Upper lobe of right lung (tissue), 1 donor: Measurements from ENCODE around the gene HS1BP3. TPM values are rescaled to one million over a fixed set of nuclear protein-coding genes. Genes with fewer than 3 reads are reported as not detected.

Experiments used
- ATAC-seq: fragments of 200-7000 bp; cut with Tn5 transposase; one replicate; pipeline ENCODE4 v1.9.1; 2020; ENCODE audit warnings: mild to moderate bottlenecking, moderate library complexity
- DNase-seq: peaks from one replicate; pipeline ENCODE4 v3.0.0-alpha.2; 2020
- H3K27ac ChIP-seq: fragments of 200-600 bp; one replicate; pipeline ENCODE4 v1.8.0; 2022
- H3K27me3 ChIP-seq: fragments of 200-600 bp; one replicate; pipeline ENCODE4 v1.8.0; 2022; ENCODE audit warnings: mild to moderate bottlenecking
- H3K36me3 ChIP-seq: fragments of 200-600 bp; one replicate; pipeline ENCODE4 v1.8.0; 2022
- H3K4me1 ChIP-seq: fragments of 200-600 bp; one replicate; pipeline ENCODE4 v1.8.0; 2022
- H3K4me3 ChIP-seq: fragments of 200-600 bp; one replicate; pipeline ENCODE4 v1.8.0; 2022; ENCODE audit warnings: mild to moderate bottlenecking
- H3K9me3 ChIP-seq: fragments of 200-600 bp; one replicate; pipeline ENCODE4 v1.8.0; 2022
- CTCF ChIP-seq: fragments of 200-600 bp; IDR thresholded peaks from one replicate; pipeline ENCODE4 v1.8.0; 2022; ENCODE audit warnings: antibody characterized with exemption
- intact Hi-C: fragments of 100-400 bp; cut with DNase I; formaldehyde crosslinking; loops from one replicate; pipeline ENCODE4 v1.11.0; 2022
- total RNA-seq: library from RNA; stranded (reverse); fragmentation: NEBNext Ultra II Directional; extraction: Animal tissue kit (Norgen Biotek cat#: 25700); gene quantifications from one replicate; pipeline ENCODE4 v1.2.1, GENCODE V29; 2021
- donor health status: DM: no; HTN: yes; CAD: no; lungs with severe emphysema.

Gene HS1BP3
- total RNA-seq, 1 donor from 2014 or later, result 35.8 TPM

GRCh38 chr2:20622731-20623130, 28.2 kb downstream of the HS1BP3 start:
- H3K4me1 ChIP-seq, result peaks cover 23% of the 10 kb centered on the region
- no peak overlapping the region for H3K27ac ChIP-seq
- no peak for TF ChIP-seq CTCF
- no peaks in the 10 kb centered on the region for H3K27me3 ChIP-seq
- intact Hi-C loops, result no loop called here
- ATAC-seq, result no peak
- DNase-seq, result peak; percentile 50
- H3K4me3 ChIP-seq, result no peak overlapping the region
- H3K36me3 ChIP-seq, result peaks cover 53% of the 10 kb centered on the region
- no peaks in the 10 kb centered on the region for H3K9me3 ChIP-seq

- intact Hi-C loops, result no loop called here
- H3K4me1 ChIP-seq, result peaks cover 28% of the 10 kb centered on the region
- ATAC-seq, result no peak
- no peaks in the 10 kb centered on the region for H3K9me3 ChIP-seq
- TF ChIP-seq CTCF, result no peak
- H3K36me3 ChIP-seq, result peaks cover 53% of the 10 kb centered on the region
- no peak overlapping the region for H3K27ac ChIP-seq
- H3K27me3 ChIP-seq, result no peaks in the 10 kb centered on the region
- H3K4me3 ChIP-seq, result no peak overlapping the region
- DNase-seq, result peak; percentile 32
These were observed 28.6 kb downstream of the HS1BP3 start for GRCh38 chr2:20622296-20622686.

GRCh38 chr2:20621366-20622295, 29.3 kb downstream of the HS1BP3 start:
- Histone ChIP-seq H3K36me3 (peaks cover 53% of the 10 kb centered on the region), H3K27ac (no peak overlapping the region), H3K4me3 (no peak overlapping the region), H3K4me1 (peaks cover 34% of the 10 kb centered on the region), H3K27me3 (no peaks in the 10 kb centered on the region), H3K9me3 (no peaks in the 10 kb centered on the region)
- TF ChIP-seq CTCF, result no peak
- intact Hi-C loops, result no loop called here
- DNase-seq, result peak; percentile 57
- no peak for ATAC-seq

- Histone ChIP-seq H3K36me3 (peaks cover 53% of the 10 kb centered on the region), H3K27me3 (no peaks in the 10 kb centered on the region), H3K9me3 (no peaks in the 10 kb centered on the region), H3K27ac (peak overlapping the region; percentile 11), H3K4me1 (peaks cover 42% of the 10 kb centered on the region), H3K4me3 (no peak overlapping the region)
- DNase-seq (peak; percentile 54), ATAC-seq (no peak)
- intact Hi-C loops, result no loop called here
- TF ChIP-seq CTCF, result no peak
These were observed 30.1 kb downstream of the HS1BP3 start for GRCh38 chr2:20620696-20621365.

- no peak for ATAC-seq
- H3K4me1 ChIP-seq, result peaks cover 48% of the 10 kb centered on the region
- no peaks in the 10 kb centered on the region for H3K27me3 ChIP-seq
- H3K27ac ChIP-seq, result peak overlapping the region; percentile 11
- peaks cover 53% of the 10 kb centered on the region for H3K36me3 ChIP-seq
- H3K9me3 ChIP-seq, result no peaks in the 10 kb centered on the region
- no peak for TF ChIP-seq CTCF
- intact Hi-C loops, result no loop called here
- H3K4me3 ChIP-seq, result no peak overlapping the region
- peak; percentile 42 for DNase-seq
These were observed 30.6 kb downstream of the HS1BP3 start for GRCh38 chr2:20620271-20620681.
